CD14-positive monocyte (primary cell): ENCODE results near the gene BLOC1S3. TPM values are rescaled to one million over a fixed set of nuclear protein-coding genes. Genes with fewer than 3 reads are reported as not detected.

Experiments
- DNase-seq, 3 donors: peaks; one replicate each; pipeline ENCODE4 v3.0.0-alpha.2; 2011 to 2022
- H2AFZ ChIP-seq: 2 replicates; pipeline ENCODE4 v1.6.0; 2012; ENCODE audit warnings: mild to moderate bottlenecking, low read depth, low read length, inconsistent platforms; ENCODE audit not compliant: insufficient read depth, poor library complexity, severe bottlenecking
- H3K27ac ChIP-seq, 2 donors: 1 replicate in 1 of 2; 2 replicates in 1 of 2; pipeline ENCODE4 v1.5.1; 2012 to 2013; ENCODE audit warnings: low read length in 2 of 2, control low read depth in 1 of 2, inconsistent platforms in 1 of 2, low read depth in 1 of 2, mild to moderate bottlenecking in 1 of 2
- H3K27me3 ChIP-seq, 2 donors: one replicate each; pipeline versions ENCODE4 v1.6.0 to v1.6.1; 2011 to 2013; ENCODE audit warnings: low read length in 2 of 2; ENCODE audit not compliant: control insufficient read depth in 2 of 2, insufficient read depth in 2 of 2
- H3K36me3 ChIP-seq, 2 donors: replicated peaks in 1 of 2; 1 replicate in 1 of 2; 2 replicates in 1 of 2; pipeline versions ENCODE4 v1.5.1 to v1.6.1; 2012 to 2013; ENCODE audit warnings: low read length in 2 of 2, control low read depth in 1 of 2, inconsistent platforms in 1 of 2, mild to moderate bottlenecking in 1 of 2; ENCODE audit not compliant: insufficient read depth in 2 of 2, control insufficient read depth in 1 of 2
- H3K4me1 ChIP-seq, 2 donors: 1 replicate in 1 of 2; 2 replicates in 1 of 2; pipeline versions ENCODE4 v1.5.1 to v1.6.1; 2012 to 2013; ENCODE audit warnings: low read length in 2 of 2, control low read depth in 1 of 2, inconsistent platforms in 1 of 2, mild to moderate bottlenecking in 1 of 2, moderate library complexity in 1 of 2; ENCODE audit not compliant: insufficient read depth in 2 of 2, control insufficient read depth in 1 of 2
- H3K4me2 ChIP-seq: replicated peaks from 2 replicates; pipeline ENCODE3; 2012; ENCODE audit warnings: low read length, moderate library complexity, mild to moderate bottlenecking; ENCODE audit not compliant: poor library complexity, severe bottlenecking; ENCODE audit errors: extremely low read depth
- H3K4me3 ChIP-seq, 3 experiments: fragments of 200-600 bp in 1 of 3; sonication (generic) in 1 of 3; replicated peaks in 1 of 3; 1 replicate in 2 of 3; 2 replicates in 1 of 3; pipeline ENCODE4 v1.5.1; 2011 to 2013; ENCODE audit warnings: low read length in 3 of 3, mild to moderate bottlenecking in 3 of 3, control low read depth in 2 of 3, low read depth in 2 of 3, inconsistent platforms in 1 of 3, moderate library complexity in 1 of 3
- H3K79me2 ChIP-seq: 2 replicates; pipeline ENCODE4 v1.6.0; 2012; ENCODE audit warnings: mild to moderate bottlenecking, control low read depth, inconsistent platforms, low read length, moderate library complexity; ENCODE audit not compliant: insufficient read depth
- H3K9ac ChIP-seq: 2 replicates; pipeline ENCODE4 v1.6.0; 2017; ENCODE audit warnings: low read length, mild to moderate bottlenecking; ENCODE audit not compliant: insufficient read depth, poor library complexity, severe bottlenecking
- H3K9me3 ChIP-seq, 2 donors: replicated peaks in 1 of 2; 1 replicate in 1 of 2; 2 replicates in 1 of 2; pipeline versions ENCODE4 v1.5.1 to v1.6.1; 2012 to 2013; ENCODE audit warnings: low read length in 2 of 2, control low read depth in 1 of 2; ENCODE audit not compliant: control insufficient read depth in 1 of 2, insufficient read depth in 1 of 2
- H4K20me1 ChIP-seq: 2 replicates; pipeline ENCODE4 v1.6.0; 2012; ENCODE audit warnings: mild to moderate bottlenecking, low read length, control low read depth, moderate library complexity; ENCODE audit not compliant: insufficient read depth
- H3K27ac Mint-ChIP-seq, 7 donors: one replicate each; pipeline ENCODE4 v1.8.0; 2020; ENCODE audit warnings: mild to moderate bottlenecking in 7 of 7, mixed read lengths in 7 of 7, moderate library complexity in 6 of 7, inconsistent platforms in 2 of 7
- H3K27me3 Mint-ChIP-seq, 3 donors: one replicate each; pipeline ENCODE4 v1.8.0; 2021 to 2022; ENCODE audit warnings: low read depth in 3 of 3, mild to moderate bottlenecking in 3 of 3, mixed read lengths in 3 of 3, moderate library complexity in 3 of 3, inconsistent platforms in 1 of 3
- H3K36me3 Mint-ChIP-seq, 2 donors: one replicate each; pipeline ENCODE4 v1.8.0; 2020; ENCODE audit warnings: mixed read lengths in 2 of 2, inconsistent platforms in 1 of 2, mild to moderate bottlenecking in 1 of 2
- H3K4me1 Mint-ChIP-seq: one replicate; pipeline ENCODE4 v1.8.0; 2020; ENCODE audit warnings: mild to moderate bottlenecking, mixed read lengths
- H3K4me3 Mint-ChIP-seq, 2 donors: one replicate each; pipeline ENCODE4 v1.8.0; 2020; ENCODE audit warnings: mild to moderate bottlenecking in 2 of 2, mixed read lengths in 2 of 2, moderate library complexity in 1 of 2
- H3K9me3 Mint-ChIP-seq, 7 donors: one replicate each; pipeline ENCODE4 v1.8.0; 2020 to 2022; ENCODE audit warnings: mixed read lengths in 7 of 7, mild to moderate bottlenecking in 6 of 7, moderate library complexity in 6 of 7, inconsistent platforms in 2 of 7
- CTCF ChIP-seq: fragments of 200-600 bp; IDR thresholded peaks from one replicate; pipeline ENCODE4 v1.8.0; 2022; ENCODE audit warnings: antibody characterized with exemption, mild to moderate bottlenecking
- WGBS: methylation state at CpG from one replicate; pipeline ENCODE4 v1.1.5; 2013; ENCODE audit warnings: missing lambda C conversion rate; ENCODE audit not compliant: insufficient coverage; 5-methylcytosine and 5-hydroxymethylcytosine counted together
- intact Hi-C, 2 donors: fragments of 100-400 bp; cut with micrococcal nuclease; formaldehyde crosslinking; loops; one replicate each; pipeline versions ENCODE4 v1.15.0 to v1.15.1; 2023
- polyA plus RNA-seq, 3 donors: library from polyadenylated mRNA; depleted of rRNA in 1 of 3; unstranded in 2 of 3; stranded (reverse) in 1 of 3; fragments of 300-500 nt in 2 of 3; fragments of >200 nt in 1 of 3; fragmentation: Illumina TruSeq in 2 of 3; gene quantifications; 1 replicate in 2 of 3; 2 replicates in 1 of 3; pipeline ENCODE4 v1.2.3, GENCODE V29; 2012 to 2021

Gene BLOC1S3
- polyA plus RNA-seq, 3 donors = 2.9 to 6.7 (median 4.7) TPM

- Mint-ChIP-seq H3K36me3 (peaks cover 21 to 27% of the 10 kb centered on the region in 2 donors), H3K27me3 (peaks cover 0 to 4% (median 2%) of the 10 kb centered on the region in 3 donors), H3K27ac (no peak overlapping the region), H3K9me3 (no peaks in the 10 kb centered on the region), H3K4me3 (no peak overlapping the region), H3K4me1 (no peaks in the 10 kb centered on the region)
- WGBS = 97% methylated on average over 32 of the region's 54 CpGs
- Histone ChIP-seq H2AFZ (no peak overlapping the region), H3K9me3 (no peaks in the 10 kb centered on the region), H3K9ac (no peak overlapping the region), H3K36me3 (peaks cover 39 to 43% of the 10 kb centered on the region in 2 donors), H3K27ac (no peak overlapping the region), H3K79me2 (no peaks in the 10 kb centered on the region), H4K20me1 (no peaks in the 10 kb centered on the region), H3K4me3 (no peak overlapping the region), H3K27me3 (no peaks in the 10 kb centered on the region), H3K4me1 (no peaks in the 10 kb centered on the region), H3K4me2 (no peak overlapping the region)
- no peak for TF ChIP-seq CTCF
- no peak for DNase-seq
- intact Hi-C loops = loop anchor here in 1 of 2 donors (10.0 kb wide), 1 partner anchor 199 kb away; the partner anchor contains the start of gene KLC3
These were observed 33.1 kb upstream of the BLOC1S3 start for GRCh38 chr19:45145270-45146189.

GRCh38 chr19:45146251-45146650 is 32.3 kb upstream of the BLOC1S3 start:
- Histone ChIP-seq H3K9ac (no peak overlapping the region), H3K27ac (no peak overlapping the region), H3K4me2 (no peak overlapping the region), H3K27me3 (peaks cover 0 to 5% of the 10 kb centered on the region in 2 donors), H3K79me2 (no peaks in the 10 kb centered on the region), H3K9me3 (no peaks in the 10 kb centered on the region), H3K36me3 (peaks cover 33 to 36% of the 10 kb centered on the region in 2 donors), H3K4me3 (no peak overlapping the region), H4K20me1 (no peaks in the 10 kb centered on the region), H3K4me1 (no peaks in the 10 kb centered on the region), H2AFZ (no peak overlapping the region)
- Mint-ChIP-seq H3K9me3 (no peaks in the 10 kb centered on the region), H3K36me3 (peaks cover 17 to 21% of the 10 kb centered on the region in 2 donors), H3K27ac (peak overlapping the region in 2 of 7 donors; percentile 6 to 30), H3K4me3 (no peak overlapping the region), H3K27me3 (peaks cover 3 to 9% (median 8%) of the 10 kb centered on the region in 3 donors), H3K4me1 (no peaks in the 10 kb centered on the region)
- 82% methylated on average over 13 of the region's 13 CpGs for WGBS
- intact Hi-C loops = loop anchor here in 1 of 2 donors (10.0 kb wide), 1 partner anchor 199 kb away; the partner anchor contains the start of gene KLC3
- no peak for TF ChIP-seq CTCF
- no peak for DNase-seq
